Measurements from ENCODE around the gene MRPL27.

Gene MRPL27

DNA sequence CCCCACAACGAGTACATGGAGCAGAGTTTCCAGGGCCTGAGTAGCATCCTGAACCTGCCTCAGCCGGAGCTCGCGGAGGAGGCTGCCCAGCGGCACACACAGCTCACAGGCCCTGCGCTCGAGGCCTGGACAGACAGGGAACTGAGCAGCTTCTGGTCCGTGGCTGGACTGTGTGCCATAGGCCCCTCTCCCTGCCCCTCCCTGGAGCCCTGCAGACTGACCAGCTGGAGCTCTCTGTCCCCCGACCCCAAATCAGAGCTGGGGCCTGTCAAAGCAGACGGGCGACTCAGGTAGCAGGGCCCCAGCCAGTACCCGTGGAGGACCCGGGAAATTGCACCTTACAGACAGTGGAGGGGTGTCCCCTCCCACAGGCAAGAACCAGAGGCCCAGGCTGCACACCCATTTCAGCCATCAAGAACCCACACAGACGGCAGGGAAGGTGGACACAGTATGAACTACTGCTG, 13.0 kb downstream of the MRPL27 start:
- no peak for DNase-seq

DNA sequence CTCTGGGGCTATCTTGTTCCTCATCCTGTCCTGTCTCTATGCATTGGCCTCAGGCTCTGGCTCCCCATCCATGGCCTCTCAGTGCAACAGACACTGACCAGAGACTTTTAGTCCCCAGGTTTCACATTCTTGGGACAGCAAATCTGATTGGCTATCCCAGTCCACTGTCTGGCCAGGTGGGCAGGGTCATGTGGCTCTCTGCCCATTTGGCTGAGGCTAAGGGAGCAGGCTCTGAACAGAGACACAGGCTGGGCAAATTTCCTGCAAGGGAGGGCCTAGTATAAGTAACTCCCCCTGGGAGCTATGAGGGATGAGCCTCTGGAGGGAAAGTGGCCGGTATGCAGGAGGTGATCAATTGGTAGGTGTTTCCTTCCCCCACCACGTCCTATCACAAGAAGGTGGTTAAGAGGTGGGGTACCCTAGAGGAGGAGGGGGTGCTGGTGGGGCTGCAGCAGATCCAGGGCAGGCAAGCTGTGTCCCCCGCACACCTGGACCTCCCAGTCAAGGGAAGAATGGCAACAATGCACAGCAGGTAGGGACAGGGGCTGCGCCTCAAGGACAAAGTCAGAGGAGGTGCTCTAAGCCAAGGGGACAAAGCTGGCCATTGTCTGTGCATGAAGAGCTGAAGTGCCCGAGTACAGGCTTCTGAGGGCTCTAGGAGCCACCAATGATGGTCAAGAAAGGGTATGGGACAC, 13.8 kb downstream of the MRPL27 start:
- DNase-seq: no peak

DNA sequence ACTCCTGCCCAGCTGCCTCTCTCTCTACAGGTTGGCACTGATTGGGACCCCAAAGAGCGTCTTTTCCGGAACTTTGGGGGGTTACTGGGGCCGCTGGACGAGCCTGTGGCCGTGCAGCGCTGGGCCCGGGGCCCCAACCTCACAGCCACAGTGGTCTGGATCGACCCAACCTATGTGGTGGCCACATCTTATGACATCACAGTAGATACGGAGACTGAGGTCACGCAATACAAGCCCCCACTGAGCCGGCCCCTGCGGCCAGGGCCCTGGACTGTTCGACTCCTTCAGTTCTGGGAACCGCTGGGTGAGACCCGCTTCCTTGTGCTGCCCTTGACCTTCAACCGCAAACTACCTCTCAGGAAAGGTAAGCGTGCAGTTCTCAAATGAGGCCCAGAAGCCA, 14.8 kb downstream of the MRPL27 start:
- DNase-seq: no peak

DNA sequence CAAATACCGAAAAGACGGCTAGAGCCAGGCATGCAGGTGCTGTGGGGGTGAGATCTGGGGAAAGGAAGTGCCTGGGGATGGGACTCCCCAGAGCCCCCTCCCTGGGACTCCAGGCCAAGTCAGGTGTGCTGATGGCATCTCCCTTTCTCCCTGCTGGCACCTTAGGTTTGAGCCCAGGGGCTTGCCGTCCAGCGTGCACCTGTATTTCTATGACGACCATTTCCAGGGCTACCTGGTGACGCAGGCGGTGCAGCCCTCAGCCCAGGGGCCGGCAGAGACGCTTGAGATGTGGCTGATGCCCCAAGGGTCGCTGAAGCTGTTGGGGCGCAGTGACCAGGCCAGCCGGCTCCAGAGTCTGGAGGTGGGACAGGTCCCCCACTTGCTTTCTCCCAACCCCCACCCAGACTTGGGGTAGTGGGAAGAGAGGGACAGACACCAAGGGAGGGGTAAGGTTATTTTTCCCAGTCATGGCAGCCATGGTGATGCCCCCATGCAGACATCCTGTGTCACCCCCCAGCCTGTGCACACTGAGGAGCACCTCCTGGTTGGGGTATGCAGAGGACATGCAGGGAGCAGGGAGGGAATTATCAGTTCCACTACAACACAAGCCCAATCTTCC, 16.0 kb downstream of the MRPL27 start:
- no peak for DNase-seq

DNA sequence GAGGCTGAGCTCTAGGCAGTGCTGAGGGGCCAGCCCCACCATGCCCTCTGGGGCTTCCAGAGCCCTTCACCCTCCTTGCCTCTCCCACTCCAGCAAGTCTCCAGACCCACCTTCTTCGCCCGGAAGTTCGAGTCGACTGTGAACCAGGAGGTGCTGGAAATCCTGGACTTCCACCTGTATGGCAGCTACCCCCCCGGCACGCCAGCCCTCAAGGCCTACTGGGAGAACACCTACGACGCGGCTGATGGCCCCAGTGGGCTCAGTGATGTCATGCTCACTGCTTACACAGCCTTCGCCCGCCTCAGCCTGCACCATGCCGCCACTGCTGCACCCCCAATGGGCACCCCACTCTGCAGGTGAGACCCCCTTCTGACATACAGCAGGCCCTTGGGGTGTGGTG, 16.6 kb downstream of the MRPL27 start:
- no peak for DNase-seq

DNA sequence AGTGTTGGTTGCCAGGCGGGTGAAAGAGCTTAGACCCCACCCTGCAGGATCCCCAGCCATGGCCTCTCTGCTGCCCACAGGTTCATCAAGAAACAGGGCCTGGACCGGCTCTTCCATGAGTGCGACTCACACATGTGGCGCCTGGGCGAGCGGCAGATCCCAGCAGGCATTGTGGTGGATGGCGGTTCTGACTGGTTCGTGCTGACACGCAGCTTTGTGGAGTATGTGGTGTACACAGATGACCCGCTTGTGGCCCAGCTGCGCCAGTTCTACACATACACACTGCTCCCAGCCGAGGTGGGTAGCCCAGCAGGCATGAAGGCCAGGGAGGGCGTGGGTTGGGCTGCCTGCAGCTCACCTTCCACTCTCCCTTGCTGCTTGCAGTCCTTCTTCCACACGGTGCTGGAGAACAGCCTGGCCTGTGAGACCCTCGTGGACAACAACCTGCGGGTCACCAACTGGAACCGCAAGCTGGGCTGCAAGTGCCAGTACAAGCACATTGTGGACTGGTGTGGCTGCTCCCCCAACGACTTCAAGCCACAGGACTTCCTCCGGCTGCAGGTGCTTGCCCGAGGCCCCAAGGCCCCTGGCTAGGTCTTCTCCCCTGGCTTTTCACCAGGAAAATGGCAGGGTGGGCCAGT, 17.2 kb downstream of the MRPL27 start:
- DNase-seq: no peak

DNA sequence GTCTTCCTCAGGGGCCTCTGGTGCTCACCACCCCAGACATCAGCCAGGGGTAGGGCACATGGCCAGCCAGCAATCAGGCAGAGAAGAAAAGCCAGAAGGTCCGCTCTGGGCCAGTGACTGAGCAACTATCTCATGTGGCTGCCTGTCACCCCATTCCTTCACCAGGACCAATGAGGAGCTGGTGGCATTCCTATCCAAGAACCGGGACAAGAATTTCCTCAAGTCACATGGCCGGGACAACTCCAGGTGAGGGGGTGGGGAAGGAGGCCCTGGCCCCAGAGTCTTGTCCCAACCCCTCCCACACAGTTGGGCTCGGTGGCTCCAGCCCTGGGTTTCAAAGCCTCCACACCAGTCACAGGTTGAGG, 17.7 kb downstream of the MRPL27 start:
- DNase-seq: no peak

DNA sequence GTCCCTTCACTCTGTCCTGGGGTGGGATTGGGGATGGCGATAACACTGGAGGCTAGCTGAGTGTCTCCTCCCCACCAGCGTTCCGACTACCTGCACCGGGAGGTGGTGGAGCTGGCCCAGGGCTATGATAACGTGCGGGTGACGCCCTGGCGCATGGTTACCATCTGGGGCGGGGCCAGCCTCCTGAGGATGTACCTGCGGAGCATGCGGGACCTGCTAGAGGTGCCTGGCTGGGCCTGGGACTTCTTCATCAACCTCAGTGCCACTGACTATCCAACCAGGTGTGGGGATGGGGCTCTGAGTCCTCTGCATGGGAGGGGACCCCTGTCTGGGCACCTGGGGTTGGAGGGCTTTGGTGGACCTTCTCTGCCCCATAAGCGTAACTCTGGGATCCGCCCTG, 18.2 kb downstream of the MRPL27 start:
- no peak for DNase-seq

DNA sequence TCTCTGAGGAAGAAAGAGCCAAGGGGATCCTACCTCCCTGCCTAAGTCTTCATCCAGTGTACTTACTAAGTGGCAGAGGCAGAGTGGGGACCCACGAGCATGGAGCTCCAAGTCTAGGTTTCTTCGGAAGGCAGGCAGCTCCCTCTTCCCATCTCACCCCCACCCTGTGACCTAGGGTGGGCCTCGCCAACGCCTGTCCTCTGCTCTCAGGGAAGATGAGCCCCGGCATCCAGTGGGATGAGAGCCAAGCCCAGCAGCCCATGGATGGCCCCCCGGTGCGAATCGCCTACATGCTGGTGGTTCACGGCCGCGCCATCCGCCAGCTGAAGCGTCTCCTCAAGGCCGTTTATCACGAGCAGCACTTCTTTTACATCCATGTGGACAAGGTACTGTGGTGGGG, 18.8 kb downstream of the MRPL27 start:
- no peak for DNase-seq

DNA sequence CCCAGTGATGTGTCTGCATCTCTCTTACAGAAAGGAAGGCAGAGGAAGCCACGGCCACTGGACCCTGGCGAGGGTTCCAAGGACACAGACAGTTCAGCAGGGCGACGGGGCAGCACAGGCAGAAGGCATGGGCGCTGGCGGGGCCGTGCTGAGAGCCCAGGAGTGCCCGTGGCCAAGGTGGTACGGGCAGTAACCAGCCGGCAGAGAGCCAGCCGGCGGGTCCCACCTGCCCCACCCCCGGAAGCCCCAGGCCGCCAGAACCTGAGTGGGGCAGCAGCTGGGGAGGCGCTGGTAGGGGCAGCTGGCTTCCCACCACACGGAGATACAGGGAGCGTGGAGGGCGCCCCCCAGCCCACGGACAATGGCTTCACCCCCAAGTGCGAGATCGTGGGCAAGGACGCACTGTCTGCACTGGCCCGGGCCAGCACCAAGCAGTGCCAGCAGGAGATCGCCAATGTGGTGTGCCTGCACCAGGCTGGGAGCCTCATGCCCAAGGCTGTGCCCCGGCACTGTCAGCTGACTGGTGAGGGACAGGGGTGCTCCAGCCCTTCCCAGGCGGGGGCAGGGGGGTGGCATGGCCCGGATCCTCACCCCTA, 19.3 kb downstream of the MRPL27 start:
- DNase-seq: no peak

DNA sequence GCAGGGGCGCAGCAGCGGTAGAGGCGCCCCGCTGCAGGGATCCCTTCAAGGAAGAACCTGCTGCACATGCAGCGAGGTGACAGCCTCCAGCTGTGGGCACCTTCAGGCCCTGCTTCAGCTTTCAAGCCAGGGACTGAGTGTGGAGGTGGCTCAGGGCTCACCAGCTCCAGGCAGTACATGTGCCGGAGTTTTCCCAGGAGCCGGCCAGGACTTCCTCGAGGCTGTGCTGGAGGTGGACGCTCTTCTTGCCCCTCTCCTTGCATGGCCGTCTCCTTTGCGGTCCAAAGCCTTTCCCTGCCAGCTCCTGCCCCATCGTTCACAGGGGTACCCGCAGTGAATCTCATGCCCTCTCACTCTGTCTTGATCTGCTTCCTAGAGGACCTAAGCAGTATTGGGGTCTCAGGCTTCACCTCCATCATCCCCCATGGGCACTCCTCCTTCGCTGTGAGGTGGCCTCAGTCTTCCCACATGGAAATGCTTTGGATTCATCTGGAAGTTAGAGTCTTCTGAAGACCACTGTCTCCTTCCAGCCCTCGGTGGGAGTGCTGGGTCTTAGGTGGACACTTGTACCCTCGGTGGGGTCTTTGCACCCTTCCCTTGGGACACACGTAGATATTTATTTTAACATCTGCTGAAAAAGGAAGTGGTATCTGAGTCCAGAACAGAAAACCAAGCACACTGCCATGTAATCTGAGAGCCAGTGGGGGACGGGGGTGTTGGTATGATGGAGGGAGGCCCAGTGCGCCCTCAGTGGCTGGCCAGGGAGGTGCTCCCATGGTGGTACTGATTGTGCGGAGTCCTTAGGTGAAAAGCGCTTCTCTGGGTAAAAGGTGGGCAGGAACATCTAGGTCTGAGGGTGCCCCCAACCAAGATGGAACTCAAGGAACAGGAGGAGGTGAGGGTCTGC, 20.0 kb downstream of the MRPL27 start:
- no peak for DNase-seq

DNA sequence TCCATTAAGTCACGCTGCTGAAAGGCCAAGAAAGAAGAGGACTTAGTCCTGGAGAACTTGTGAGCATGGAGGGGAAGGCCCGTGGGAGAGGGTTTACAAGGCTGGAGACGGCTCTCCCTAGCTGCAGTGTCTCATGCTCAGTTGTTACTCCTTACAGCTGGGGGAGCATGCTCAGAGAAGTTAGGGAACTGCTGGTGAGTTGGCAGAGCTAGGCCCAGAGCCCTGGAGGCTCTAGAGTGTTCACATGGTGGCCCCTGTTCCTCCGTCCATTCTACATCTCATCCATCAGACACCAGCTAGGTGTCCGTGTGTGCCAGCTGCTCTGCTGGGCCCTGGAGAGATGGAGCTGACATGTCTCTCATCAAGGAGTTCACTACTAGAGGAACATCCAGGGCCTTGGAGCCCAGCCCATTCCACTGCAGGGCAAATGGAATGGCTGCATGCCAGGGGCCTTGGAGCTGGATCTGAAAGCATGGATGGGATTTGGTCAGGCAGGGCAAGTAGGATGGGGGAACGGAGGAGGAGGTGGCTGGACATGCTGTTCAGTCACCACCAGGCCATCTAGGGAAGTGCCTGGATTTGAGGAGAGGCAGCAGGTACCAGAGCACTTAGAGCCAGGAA, 20.8 kb downstream of the MRPL27 start:
- no peak for DNase-seq

DNA sequence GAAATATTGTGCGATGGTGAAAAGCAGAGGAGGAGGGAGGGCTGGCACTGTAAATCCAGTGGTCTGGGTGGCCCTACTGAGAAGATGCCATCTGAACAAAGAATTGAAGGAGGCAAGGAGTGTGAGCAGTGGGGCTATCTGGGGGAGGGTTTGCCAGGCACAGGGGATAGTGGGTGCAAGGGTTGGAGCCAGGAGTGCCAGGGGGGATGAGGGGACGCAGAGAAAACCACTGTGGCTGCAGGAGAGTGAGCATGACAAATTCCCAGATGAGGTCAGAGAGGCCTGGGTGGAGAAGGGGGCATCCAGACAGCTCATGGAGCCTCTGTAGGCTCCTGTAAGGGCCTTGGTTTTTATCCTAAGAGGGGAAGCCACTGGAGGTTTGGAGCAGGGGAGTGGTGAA, 22.3 kb downstream of the MRPL27 start:
- DNase-seq: no peak

DNA sequence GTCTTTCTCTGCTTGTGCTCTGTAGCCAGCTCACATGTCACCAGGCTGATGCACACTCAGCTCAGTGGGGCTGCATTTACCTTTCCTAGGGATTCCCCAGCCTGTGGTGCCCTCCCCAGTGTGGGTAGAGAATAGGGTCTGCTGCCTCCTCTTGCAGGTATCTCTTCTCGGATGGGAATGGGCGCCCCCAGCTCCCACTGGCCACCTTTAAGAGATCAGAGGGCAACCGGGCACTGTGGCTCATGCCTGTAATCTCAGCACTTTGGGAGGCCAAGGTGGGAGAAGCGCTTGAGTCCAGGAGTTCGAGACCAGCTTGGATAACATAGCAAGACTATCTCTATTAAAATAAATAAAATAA, 23.8 kb downstream of the MRPL27 start:
- no peak for DNase-seq

DNA sequence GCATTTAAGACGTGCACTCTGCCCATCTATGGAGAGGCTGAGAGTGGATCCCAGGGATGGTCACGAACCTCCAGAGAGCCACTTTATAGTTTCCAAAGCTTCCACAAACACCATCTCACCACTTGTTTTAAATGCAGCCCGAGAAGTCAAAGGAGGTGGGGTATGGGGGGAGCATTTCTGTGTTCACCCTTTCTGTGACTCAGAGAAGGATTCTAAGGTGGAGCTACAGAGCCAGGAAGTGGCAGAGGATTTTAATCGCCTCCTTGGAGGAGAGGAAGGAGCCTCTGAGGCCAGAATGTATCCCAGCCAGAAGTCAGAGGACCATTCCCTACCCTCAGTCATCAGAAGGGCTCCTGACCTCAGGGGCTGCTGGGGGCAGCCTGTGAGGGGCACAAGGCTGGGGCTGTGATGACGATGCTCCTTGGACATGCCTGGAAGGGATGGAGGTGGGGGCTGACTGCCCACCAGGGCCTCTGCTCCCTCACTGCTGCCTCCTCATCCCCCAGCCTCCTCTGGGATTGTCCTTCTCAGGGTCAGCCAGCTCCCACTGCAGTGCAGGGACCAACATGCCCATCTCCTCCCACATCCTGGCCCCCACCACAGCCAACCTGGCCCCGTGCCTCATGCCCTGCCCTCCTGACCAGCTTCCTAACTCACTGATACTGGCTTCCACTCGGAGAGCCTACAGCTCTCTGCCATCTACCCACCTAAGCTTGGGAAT, 24.3 kb downstream of the MRPL27 start:
- DNase-seq: no peak

DNA sequence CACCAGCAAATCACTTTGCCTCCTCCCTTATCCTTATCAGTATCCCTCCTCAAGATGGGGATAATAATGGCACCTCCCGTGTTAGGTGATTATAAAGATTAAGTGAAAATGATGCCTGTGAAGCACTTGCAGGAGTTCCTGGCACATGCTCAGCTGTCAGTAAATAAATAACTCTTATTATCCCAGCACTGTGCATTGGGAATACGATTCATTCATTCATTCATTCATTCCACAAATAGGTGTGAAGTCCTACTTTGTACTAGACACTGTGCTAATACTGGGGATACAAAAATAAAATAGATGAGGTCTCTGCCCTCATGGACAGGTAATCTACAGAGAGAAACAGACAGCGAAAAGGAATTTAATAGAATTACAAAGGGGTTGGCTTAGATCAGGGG, 25.1 kb downstream of the MRPL27 start:
- no peak for DNase-seq

DNA sequence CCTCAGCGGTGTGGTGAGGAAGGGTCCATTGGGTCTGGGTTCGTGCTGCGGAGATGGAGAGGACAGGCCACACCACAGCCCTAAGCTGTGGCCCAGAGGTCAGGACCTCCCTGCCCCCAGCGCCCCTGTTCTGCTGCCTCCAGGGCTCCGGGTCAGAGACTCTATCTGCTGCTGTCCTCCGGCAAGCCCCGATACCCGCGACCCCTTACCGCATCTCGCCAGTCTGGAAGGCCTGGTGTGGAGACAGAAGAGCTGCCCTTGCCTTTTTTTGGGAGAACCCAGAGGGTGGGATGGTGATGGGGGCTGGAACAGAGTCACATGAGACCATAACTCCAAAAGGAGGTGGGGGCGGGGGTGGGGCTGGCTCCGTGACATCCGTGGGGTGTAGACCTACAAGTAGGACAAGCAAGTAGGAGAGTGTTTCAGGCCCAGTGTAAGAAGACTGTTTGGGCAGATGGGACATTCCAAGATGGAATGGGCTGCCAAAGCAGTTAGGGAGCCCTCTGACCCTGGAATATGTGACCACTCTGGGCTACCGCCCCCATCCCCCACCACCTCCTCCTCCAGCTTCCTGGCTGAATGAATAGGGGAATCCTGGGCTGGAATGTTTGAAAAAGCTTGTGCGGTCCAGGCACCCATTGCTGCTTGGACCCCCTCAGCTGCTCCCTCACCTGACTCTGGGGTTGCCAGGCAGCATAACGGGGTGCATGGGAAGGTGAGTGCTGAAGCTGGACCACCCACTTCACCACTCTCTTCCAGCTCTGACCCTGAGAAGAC, 25.7 kb downstream of the MRPL27 start:
- no peak for DNase-seq

DNA sequence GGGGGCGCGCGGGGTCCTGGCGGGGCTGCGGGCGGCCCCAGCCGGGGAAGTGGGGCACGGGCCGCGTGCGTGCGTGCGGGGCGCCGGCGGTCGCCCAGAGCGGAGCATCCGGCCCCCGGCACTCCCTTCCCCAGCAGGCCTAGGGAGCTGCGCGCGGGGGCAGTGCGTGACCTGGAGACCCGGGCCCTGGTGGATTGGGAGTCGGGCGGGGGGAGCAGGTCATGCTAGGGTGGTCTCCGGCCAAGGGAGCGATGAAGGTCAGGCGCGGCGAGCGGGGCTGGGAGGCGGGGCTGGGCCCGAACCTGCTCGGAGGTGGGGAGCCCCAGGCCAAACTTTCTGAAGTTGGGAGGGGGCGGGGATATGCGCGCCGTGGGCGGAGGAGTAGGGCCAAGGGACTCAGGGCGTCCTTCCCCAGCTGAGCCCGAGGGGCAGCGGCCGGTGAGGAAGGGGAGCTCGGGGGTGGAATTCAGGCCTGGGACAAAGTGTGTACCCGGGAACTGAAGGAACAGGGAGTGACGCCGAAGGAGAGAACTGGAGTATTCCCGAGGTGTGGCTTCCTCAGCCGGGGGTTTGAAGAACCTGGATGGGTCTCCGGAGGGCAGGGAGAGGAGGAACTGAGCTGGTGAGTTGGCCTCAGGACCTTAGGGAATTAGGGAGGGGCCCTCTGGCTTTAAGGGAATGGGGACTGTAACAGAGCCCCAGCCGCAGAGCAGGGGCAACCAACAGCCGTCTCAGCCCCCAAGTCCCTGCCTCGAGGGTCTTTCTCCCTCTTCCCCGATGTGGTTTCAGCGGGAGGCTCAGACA, 26.5 kb downstream of the MRPL27 start:
- DNase-seq: no peak

DNA sequence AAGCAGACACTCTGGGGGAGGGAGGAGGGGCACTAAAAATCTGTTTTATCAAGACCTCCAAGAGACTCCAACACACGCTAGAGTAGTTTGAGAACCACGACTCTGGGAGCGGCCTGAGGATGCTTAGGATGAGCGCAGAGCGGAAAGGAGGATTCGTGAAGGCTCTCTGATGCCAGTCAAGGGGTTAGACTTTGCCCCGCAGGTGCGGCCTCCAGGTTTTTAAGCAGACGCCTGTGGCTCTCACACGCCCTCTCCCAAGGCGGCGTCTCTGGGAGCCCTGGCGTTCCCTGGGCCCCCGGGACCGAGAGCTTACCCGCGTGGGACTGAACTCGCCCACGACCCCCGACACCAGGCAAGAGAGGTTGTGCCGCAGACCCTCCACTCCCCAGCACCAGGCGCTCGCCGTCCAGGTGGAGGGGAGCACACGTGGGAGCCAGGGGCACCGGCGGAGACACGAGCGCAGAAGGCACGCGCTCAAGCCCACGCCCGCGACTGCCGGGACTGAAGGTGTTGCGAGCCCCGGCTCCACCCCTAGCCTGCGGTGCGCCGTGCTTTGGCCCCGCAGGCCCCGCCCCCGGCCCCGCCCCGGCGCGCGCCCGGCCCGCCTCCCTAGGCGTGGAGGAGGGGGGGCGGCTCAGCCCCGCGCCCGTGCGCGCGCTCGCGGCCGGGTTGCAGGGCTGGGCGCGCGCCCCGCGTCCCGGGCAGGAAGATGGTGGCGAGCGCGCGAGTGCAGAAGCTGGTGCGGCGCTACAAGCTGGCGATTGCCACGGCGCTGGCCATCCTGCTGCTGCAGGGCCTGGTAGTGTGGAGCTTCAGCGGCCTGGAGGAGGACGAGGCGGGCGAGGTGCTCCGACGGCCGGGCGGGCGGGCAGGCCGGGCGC, 27.3 kb downstream of the MRPL27 start, which contains the start of gene XYLT2:
Gene XYLT2, plus strand, starts transcription at position 695 of the 881 bp plus-strand sequence. Its CDS starts 15 bp downstream, at position 710.
- DNase-seq: peak; percentile 31

All from DMS79 (cell line).